ENCODE data around the gene RAB38. TPM values are rescaled to one million over a fixed set of nuclear protein-coding genes. Genes with fewer than 3 reads are reported as not detected.

The RAB38 gene
- total RNA-seq, result 10 to 100 TPM in 1 of 2 donors, 1 to 10 TPM in 1; 6.3 to 13.8 TPM

DNA sequence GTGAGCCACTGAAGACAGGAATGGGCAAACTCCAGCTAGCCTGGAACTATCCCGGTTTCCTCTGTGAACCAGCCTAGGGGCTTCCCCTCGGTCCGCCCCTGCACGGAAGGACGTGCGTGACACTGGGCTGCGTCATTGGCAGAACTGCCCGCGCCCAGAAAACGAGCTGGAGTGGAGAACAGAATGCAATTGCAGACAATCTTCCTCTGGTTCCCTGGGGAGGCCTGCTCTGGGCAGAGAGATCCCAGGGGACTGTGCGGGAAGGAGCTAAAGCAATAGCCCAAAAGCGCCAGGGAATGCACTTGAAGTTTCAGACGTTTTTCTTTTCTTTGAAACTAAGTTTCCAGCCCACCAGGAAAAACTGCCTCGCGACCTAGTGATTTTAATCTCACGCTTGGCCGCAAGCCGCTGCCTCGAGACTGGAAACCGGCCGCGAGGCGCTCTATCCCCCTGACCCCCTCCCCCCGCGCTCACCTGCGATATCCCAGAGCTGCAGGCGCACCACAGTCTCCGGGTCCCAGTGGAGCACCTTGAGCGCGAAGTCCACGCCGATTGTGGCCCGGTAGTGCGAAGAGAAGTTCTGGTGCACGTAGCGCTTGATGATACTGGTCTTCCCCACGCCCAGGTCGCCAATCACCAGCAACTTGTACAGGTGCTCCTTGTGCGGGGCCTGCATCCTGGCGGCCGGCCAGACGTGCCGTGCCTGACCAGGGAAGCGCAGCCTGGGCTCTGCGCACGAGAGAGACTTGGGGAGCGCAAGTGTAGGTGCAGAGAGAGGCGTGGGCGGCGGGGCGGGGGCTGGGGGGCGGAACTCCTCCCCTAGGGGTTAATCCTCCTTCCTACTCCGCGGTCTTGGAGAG lies at the start of gene RAB38:
Gene RAB38 (minus strand): TSS at position 735 of the 860 bp plus-strand sequence. CDS start 59 bp downstream, at position 676.
- H3K9me3 Mint-ChIP-seq, result no peaks in the 10 kb centered on the region

DNA sequence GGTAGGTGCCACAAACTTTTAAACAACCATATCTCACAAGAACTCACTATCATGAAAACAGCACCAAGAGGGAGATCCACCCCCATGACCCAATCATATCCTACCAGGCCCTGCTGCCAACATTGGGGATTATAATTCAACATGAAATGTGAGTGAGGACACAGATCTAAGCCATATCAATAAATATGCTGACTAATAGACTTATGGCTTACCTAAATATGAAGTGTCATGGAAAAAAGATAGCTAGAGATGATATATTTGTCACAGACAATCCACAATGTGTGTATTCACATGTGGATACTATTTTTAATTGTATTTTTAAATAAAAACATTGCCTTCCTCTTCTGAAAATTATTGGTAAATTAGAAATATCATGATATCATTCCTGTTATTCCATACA lies 38.2 kb upstream of the RAB38 start:
- Mint-ChIP-seq H3K4me1 (ENCODE audit: low read depth) (no peaks in the 10 kb centered on the region), H3K27me3 (ENCODE audit: low read depth) (no peaks in the 10 kb centered on the region), H3K9me3 (no peaks in the 10 kb centered on the region), H3K36me3 (ENCODE audit: insufficient read depth in 2 of 2) (no peaks in the 10 kb centered on the region), H3K4me3 (no peak overlapping the region), H3K27ac (no peak overlapping the region)
- DNase-seq, result no peak
- no peak for ATAC-seq (replicated peaks in 1 of 2)

More for the DNA sequence above, at the start of gene RAB38:
- ATAC-seq (replicated peaks in 1 of 2) (peak; percentile 55 to 73), DNase-seq (peak; percentile 61 to 75)
- H3K27me3 Mint-ChIP-seq (ENCODE audit: low read depth), result peaks cover 12% of the 10 kb centered on the region
- H3K4me1 Mint-ChIP-seq (ENCODE audit: low read depth), result peaks cover 62% of the 10 kb centered on the region
- H3K4me3 Mint-ChIP-seq, result peak within 1 kb of the TSS; percentile 81 to 84
- H3K27ac Mint-ChIP-seq, result no peak within 1 kb of the TSS
- no peaks in the 10 kb centered on the region for H3K36me3 Mint-ChIP-seq (ENCODE audit: insufficient read depth in 2 of 2)

DNA sequence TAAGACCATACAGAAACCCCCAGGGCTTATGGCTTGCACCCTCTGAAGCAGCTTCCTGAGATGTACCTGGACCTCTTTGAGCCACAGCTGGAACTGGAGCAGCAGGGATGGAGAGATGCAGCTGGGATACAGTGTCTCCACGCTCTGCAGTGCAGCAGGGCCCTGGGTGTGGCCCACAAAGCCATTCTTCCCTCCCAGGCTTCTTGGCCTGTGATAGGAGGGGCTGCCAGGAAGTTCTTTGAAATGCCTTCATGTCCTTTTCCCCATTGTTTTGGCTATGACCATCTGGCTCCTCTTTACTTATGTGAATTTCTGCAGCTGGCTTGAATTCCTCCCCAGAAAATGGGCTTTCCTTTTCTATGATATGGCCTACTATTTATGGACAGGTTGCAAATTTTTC lies 37.1 kb upstream of the RAB38 start:
- H3K9me3 Mint-ChIP-seq, result no peaks in the 10 kb centered on the region
- H3K4me3 Mint-ChIP-seq, result no peak overlapping the region
- H3K27me3 Mint-ChIP-seq (ENCODE audit: low read depth), result no peaks in the 10 kb centered on the region
- no peak overlapping the region for H3K27ac Mint-ChIP-seq
- no peaks in the 10 kb centered on the region for H3K36me3 Mint-ChIP-seq (ENCODE audit: insufficient read depth in 2 of 2)
- no peak for DNase-seq
- H3K4me1 Mint-ChIP-seq (ENCODE audit: low read depth), result no peaks in the 10 kb centered on the region
- ATAC-seq (replicated peaks in 1 of 2), result no peak

DNA sequence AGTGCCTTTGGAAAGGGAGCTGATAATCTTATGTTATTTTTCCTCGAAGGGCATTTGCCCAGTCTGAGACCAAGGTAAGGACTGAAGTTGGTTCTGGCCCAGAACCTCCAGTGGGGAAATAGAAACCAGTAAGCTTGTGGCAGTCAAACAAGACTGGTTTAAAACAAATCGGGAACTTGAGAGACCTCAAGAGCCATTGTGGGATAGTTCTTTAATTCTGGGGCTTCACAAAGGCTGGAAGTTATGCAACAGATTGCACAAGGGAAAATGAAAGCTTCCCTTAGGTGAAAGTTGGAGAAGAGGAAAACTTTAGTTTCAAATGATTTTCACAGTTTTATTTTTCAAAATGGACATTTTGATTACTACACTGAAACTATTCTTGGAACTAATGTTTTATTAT lies 33.5 kb upstream of the RAB38 start:
- no peak overlapping the region for H3K4me3 Mint-ChIP-seq
- peaks cover 10% of the 10 kb centered on the region for H3K4me1 Mint-ChIP-seq (ENCODE audit: low read depth)
- H3K9me3 Mint-ChIP-seq, result no peaks in the 10 kb centered on the region
- H3K36me3 Mint-ChIP-seq (ENCODE audit: insufficient read depth in 2 of 2), result no peaks in the 10 kb centered on the region
- H3K27me3 Mint-ChIP-seq (ENCODE audit: low read depth), result no peaks in the 10 kb centered on the region
- no peak overlapping the region for H3K27ac Mint-ChIP-seq
- DNase-seq (no peak), ATAC-seq (replicated peaks in 1 of 2) (no peak)

DNA sequence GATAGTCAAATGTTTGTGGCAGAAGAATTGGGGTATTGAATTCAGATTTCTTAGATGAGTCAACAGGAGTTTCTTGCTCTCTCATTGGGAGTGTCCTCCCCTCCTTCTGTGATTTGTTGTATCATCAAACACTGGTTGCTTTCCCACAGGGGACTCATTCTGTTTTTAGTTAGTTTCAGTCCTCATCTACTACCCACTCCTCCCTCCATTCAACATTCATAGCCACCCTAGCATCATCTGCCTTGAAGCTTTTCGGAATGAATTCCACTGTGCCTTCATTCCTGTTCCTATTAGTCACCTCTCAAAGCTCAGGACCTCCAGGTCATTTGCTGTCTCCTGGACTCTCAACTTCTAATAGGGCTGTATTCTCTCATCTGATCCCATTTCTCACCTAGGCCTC lies 31.5 kb upstream of the RAB38 start:
- Mint-ChIP-seq H3K27ac (no peak overlapping the region), H3K4me3 (no peak overlapping the region), H3K9me3 (no peaks in the 10 kb centered on the region), H3K27me3 (ENCODE audit: low read depth) (no peaks in the 10 kb centered on the region), H3K4me1 (ENCODE audit: low read depth) (peaks cover 10% of the 10 kb centered on the region), H3K36me3 (ENCODE audit: insufficient read depth in 2 of 2) (no peaks in the 10 kb centered on the region)
- DNase-seq (peak; percentile 8 to 9), ATAC-seq (replicated peaks in 1 of 2) (peak; percentile 96)

DNA sequence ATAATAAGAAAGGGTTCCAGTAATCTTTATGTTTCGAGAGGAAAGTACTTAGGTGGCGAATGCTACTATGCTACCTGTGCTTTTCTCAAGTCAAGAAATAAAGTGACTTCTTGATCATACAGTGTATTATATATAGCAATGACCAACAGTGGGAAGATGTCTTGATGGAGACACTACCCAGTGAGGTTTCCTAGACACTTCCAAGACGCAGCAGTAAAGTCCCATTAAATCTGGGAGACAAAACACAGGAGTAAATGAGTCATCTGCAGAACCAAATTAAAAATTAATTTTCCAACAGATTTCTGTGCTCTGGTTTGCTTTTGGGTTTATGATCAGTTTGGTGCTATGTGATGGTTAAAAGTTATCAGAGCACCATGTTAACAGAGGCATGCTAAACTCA lies 29.1 kb upstream of the RAB38 start:
- no peaks in the 10 kb centered on the region for H3K9me3 Mint-ChIP-seq
- H3K36me3 Mint-ChIP-seq (ENCODE audit: insufficient read depth in 2 of 2), result no peaks in the 10 kb centered on the region
- DNase-seq (no peak), ATAC-seq (replicated peaks in 1 of 2) (no peak)
- H3K4me3 Mint-ChIP-seq, result no peak overlapping the region
- peaks cover 10% of the 10 kb centered on the region for H3K4me1 Mint-ChIP-seq (ENCODE audit: low read depth)
- H3K27ac Mint-ChIP-seq, result no peak overlapping the region
- H3K27me3 Mint-ChIP-seq (ENCODE audit: low read depth), result no peaks in the 10 kb centered on the region

DNA sequence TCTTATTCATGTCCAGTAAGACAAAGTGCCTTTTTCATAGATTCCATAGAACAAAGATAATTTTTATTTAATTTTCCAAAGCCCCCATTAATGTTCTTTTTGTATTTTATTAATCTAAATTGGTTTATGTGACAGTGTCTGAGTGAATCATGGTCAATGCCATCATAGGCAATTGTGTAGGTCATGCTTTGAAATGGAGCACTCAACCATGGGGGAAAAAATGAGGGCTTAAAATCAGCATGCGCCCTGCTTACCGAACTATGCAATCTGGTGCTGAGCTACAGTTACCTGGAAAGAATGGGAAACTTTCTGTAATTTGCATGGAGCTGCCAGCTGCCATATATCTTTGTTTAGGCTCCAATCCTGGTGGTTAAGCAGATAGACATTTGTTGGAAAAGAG lies 28.4 kb upstream of the RAB38 start:
- H3K36me3 Mint-ChIP-seq (ENCODE audit: insufficient read depth in 2 of 2), result no peaks in the 10 kb centered on the region
- peaks cover 0 to 2% of the 10 kb centered on the region in 2 donors for H3K9me3 Mint-ChIP-seq
- peaks cover 10% of the 10 kb centered on the region for H3K4me1 Mint-ChIP-seq (ENCODE audit: low read depth)
- ATAC-seq (replicated peaks in 1 of 2) (no peak), DNase-seq (no peak)
- H3K27ac Mint-ChIP-seq, result no peak overlapping the region
- no peak overlapping the region for H3K4me3 Mint-ChIP-seq
- no peaks in the 10 kb centered on the region for H3K27me3 Mint-ChIP-seq (ENCODE audit: low read depth)

DNA sequence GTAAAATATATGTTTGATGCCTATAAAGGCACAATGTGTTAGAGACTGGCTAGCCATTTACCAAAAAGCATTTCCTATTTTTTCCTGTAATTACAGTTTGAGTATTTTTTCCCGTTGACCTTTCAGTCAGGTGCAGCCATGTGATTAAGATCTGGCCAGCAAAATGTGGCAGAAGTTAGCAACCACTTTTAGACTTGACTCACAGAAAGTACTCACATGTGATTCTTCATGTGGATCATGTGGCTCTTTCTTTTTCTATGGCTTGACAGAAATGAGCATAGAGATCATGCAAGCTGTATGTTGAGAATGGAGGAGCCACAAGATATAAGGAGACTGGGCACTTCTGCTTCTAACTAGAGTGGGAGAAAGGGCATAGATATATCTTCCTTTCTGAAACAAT lies 27.3 kb upstream of the RAB38 start:
- Mint-ChIP-seq H3K27me3 (ENCODE audit: low read depth) (peaks cover 5% of the 10 kb centered on the region), H3K4me3 (no peak overlapping the region), H3K27ac (no peak overlapping the region), H3K9me3 (peaks cover 0 to 5% of the 10 kb centered on the region in 2 donors), H3K36me3 (ENCODE audit: insufficient read depth in 2 of 2) (peaks cover 2 to 5% of the 10 kb centered on the region in 2 donors), H3K4me1 (ENCODE audit: low read depth) (peaks cover 10% of the 10 kb centered on the region)
- DNase-seq (no peak), ATAC-seq (replicated peaks in 1 of 2) (peak; percentile 28 to 35)

DNA sequence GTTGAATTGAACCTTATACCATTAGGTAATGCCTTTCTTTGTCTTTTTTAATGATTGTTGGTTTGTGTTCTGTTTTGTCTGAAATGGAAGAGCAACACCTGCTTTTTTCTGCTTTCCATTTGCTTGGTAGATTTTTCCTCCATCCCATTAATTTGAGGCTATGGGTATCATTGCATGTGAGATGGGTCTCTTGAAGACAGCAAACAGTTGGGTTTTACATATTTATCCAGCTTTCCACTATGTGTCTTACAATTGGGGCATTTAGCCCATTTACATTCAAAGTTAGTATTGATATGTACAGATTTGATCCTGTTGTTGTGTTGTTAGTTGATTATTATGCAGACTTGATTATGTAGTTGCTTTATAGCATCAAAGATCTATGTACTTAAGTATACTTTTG lies 21.1 kb upstream of the RAB38 start:
- no peak overlapping the region for H3K4me3 Mint-ChIP-seq
- H3K36me3 Mint-ChIP-seq (ENCODE audit: insufficient read depth in 2 of 2), result peaks cover 18% of the 10 kb centered on the region in 2 donors
- H3K9me3 Mint-ChIP-seq, result peaks cover 16 to 20% of the 10 kb centered on the region in 2 donors
- no peak overlapping the region for H3K27ac Mint-ChIP-seq
- H3K4me1 Mint-ChIP-seq (ENCODE audit: low read depth), result no peaks in the 10 kb centered on the region
- peaks cover 46% of the 10 kb centered on the region for H3K27me3 Mint-ChIP-seq (ENCODE audit: low read depth)
- no peak for DNase-seq
- ATAC-seq (replicated peaks in 1 of 2), result no peak

DNA sequence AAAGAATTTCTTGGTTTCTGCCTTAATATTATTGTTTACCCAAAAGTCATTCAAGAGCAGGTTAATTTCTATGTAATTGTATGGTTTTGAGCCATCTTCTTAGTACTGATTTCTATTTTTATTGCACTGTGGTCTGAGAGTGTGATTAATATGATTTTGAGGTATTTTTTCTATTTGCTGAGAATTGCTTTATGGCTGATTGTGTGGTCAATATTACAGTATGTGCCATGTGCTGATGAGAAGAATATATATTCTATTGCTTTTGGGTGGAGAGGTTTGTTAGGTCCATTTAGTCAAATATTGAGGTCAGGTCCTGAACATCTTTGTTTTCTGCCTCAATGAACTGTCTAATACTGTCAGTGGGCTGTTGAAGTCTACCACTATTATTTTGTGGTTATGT lies 20.7 kb upstream of the RAB38 start:
- H3K27me3 Mint-ChIP-seq (ENCODE audit: low read depth), result peaks cover 46% of the 10 kb centered on the region
- no peaks in the 10 kb centered on the region for H3K4me1 Mint-ChIP-seq (ENCODE audit: low read depth)
- ATAC-seq (replicated peaks in 1 of 2) (no peak), DNase-seq (no peak)
- H3K27ac Mint-ChIP-seq, result peak overlapping the region; percentile 62
- no peak overlapping the region for H3K4me3 Mint-ChIP-seq
- H3K9me3 Mint-ChIP-seq, result peaks cover 16 to 20% of the 10 kb centered on the region in 2 donors
- H3K36me3 Mint-ChIP-seq (ENCODE audit: insufficient read depth in 2 of 2), result peaks cover 18% of the 10 kb centered on the region in 2 donors

DNA sequence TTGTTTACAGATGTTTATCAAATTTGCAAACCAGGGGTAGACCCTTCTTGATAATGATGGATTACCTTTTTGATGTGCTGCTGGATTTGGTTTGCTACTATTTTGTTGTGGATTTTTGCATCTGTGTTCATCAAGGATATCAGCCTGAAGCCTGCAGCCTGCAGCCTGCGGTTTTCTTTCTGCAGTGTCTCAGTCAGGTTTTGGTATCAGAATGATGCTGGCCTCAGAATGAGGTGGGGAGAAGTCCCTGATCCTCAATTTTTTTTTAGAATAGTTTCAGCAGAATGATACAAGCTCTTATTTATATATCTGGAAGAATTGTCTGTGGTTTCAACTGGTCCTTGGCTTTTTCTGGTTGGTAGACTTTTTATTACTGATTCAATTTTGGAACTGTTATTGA lies 19.7 kb upstream of the RAB38 start:
- Mint-ChIP-seq H3K27ac (no peak overlapping the region), H3K36me3 (ENCODE audit: insufficient read depth in 2 of 2) (peaks cover 18% of the 10 kb centered on the region in 2 donors), H3K4me1 (ENCODE audit: low read depth) (no peaks in the 10 kb centered on the region), H3K27me3 (ENCODE audit: low read depth) (peaks cover 46% of the 10 kb centered on the region), H3K4me3 (no peak overlapping the region), H3K9me3 (peaks cover 16 to 20% of the 10 kb centered on the region in 2 donors)
- DNase-seq (no peak), ATAC-seq (replicated peaks in 1 of 2) (no peak)

DNA sequence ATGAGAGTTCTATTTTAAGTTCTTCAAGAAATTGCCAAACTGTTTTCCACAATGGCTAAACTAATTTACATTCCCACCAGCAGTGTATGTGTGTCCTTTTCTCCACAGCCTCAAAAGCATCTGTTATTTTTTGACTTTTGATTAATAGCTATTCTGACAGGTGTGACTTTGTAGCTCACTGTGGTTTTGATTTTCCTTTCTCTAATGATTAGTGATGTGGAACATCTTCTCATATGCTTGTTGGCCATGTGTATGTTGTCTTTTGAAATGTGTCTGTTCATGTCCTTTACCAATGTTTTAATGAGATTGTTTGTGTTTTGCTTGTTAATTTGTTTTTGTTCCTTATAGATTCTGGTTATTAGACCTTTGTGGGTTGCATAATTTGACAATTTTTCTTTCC lies 18.0 kb upstream of the RAB38 start:
- DNase-seq, result no peak
- no peak overlapping the region for H3K27ac Mint-ChIP-seq
- no peaks in the 10 kb centered on the region for H3K4me1 Mint-ChIP-seq (ENCODE audit: low read depth)

DNA sequence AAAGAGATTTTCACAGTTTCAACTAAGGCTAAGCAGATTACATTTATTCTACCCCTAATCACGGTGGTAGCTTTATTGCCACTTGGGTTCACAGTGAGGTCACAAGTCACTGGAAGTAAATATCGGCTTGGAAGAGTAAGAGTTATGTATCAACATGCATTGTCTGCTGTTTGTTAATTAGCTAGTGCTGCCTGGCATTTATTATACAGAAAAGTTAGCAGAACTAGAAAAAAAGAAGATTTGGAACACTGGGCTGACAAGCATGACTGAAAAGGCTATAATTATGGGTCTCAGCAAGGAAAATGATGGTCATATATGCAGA lies 13.7 kb upstream of the RAB38 start:
- H3K9me3 Mint-ChIP-seq, result peaks cover 0 to 7% of the 10 kb centered on the region in 2 donors
- no peak overlapping the region for H3K27ac Mint-ChIP-seq
- H3K27me3 Mint-ChIP-seq (ENCODE audit: low read depth), result peaks cover 29% of the 10 kb centered on the region
- H3K36me3 Mint-ChIP-seq (ENCODE audit: insufficient read depth in 2 of 2), result peaks cover 0 to 5% of the 10 kb centered on the region in 2 donors
- ATAC-seq (replicated peaks in 1 of 2), result no peak
- DNase-seq, result no peak
- H3K4me3 Mint-ChIP-seq, result no peak overlapping the region
- no peaks in the 10 kb centered on the region for H3K4me1 Mint-ChIP-seq (ENCODE audit: low read depth)

More for the DNA sequence above, 18.0 kb upstream of the RAB38 start:
- H3K36me3 Mint-ChIP-seq (ENCODE audit: insufficient read depth in 2 of 2), result peaks cover 18% of the 10 kb centered on the region in 2 donors
- H3K9me3 Mint-ChIP-seq, result peaks cover 16 to 17% of the 10 kb centered on the region in 2 donors
- peaks cover 46% of the 10 kb centered on the region for H3K27me3 Mint-ChIP-seq (ENCODE audit: low read depth)
- H3K4me3 Mint-ChIP-seq, result no peak overlapping the region
- ATAC-seq (replicated peaks in 1 of 2), result no peak
